Activated naive CD4-positive, alpha-beta T cell treated with anti-CD3 and anti-CD28 coated beads, Interleukin-2, amount 10 ng/mL, durations not matched to agents 7 days and 5 days (primary cell): ENCODE measurements around the gene SCAPER.
"Not testable (repeated sequence)": the region's sequence is repeated elsewhere in the genome, so short reads cannot be mapped to it uniquely, and the experiment has no call there.

Source experiments
- CTCF ChIA-PET: fragments of 350-600 bp; sonication (Branson Sonifier 250); formaldehyde crosslinking; loops from one replicate; lab custom pipeline; 2021; ENCODE audit warnings: antibody characterized with exemption; lab: Charles Lee
- DNase-seq: peaks from one replicate; pipeline ENCODE4 v3.0.0-alpha.2; 2020
- H3K27ac Mint-ChIP-seq: one replicate; pipeline ENCODE4 v1.8.0; 2021; ENCODE audit warnings: mild to moderate bottlenecking, moderate library complexity, mixed read lengths
- H3K27me3 Mint-ChIP-seq: one replicate; pipeline ENCODE4 v1.8.0; 2021; ENCODE audit warnings: mild to moderate bottlenecking, mixed read lengths
- H3K36me3 Mint-ChIP-seq: one replicate; pipeline ENCODE4 v1.8.0; 2021; ENCODE audit warnings: mixed read lengths
- H3K4me1 Mint-ChIP-seq: one replicate; pipeline ENCODE4 v1.8.0; 2021; ENCODE audit warnings: mixed read lengths
- H3K4me3 Mint-ChIP-seq: one replicate; pipeline ENCODE4 v1.8.0; 2021; ENCODE audit warnings: mild to moderate bottlenecking, moderate library complexity, mixed read lengths
- H3K9me3 Mint-ChIP-seq: one replicate; pipeline ENCODE4 v1.8.0; 2021; ENCODE audit warnings: mixed read lengths

The SCAPER gene

DNA sequence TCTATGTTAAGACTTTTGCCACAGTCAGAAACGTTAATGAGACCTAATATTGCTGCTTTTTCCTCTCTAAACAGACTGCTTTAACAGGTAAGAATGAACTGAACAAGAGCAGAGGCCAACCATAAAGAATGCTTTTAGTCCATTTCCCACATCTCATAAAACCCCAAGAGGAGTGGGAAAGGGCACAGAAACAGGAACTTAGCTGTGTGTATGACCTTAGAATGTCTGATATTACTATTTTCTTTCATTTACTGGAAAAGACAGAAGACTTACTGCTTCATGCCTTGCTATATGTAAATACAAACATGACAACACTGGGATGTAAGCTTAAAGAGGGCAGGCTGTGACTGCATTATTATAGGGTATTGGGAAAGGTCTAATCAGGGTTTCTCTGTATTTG, 453.6 kb downstream of the SCAPER start:
- DNase-seq = no peak
- H3K4me3 Mint-ChIP-seq = no peak overlapping the region
- CTCF ChIA-PET = interaction anchor here (0.7 kb wide), 1 partner anchor 124 kb away, joined by 3 read pairs; no protein-coding TSS in a partner anchor

GRCh38 chr15:76449455-76449854, 455.7 kb downstream of the SCAPER start:
- no peaks in the 10 kb centered on the region for H3K9me3 Mint-ChIP-seq
- H3K27ac Mint-ChIP-seq = no peak overlapping the region
- CTCF ChIA-PET = interaction anchor here (0.6 kb wide), 1 partner anchor 418 kb away, joined by 3 read pairs; no protein-coding TSS in a partner anchor
- no peak overlapping the region for H3K4me3 Mint-ChIP-seq
- no peaks in the 10 kb centered on the region for H3K4me1 Mint-ChIP-seq
- no peaks in the 10 kb centered on the region for H3K27me3 Mint-ChIP-seq
- DNase-seq = no peak
- H3K36me3 Mint-ChIP-seq = no peaks in the 10 kb centered on the region

More for the DNA sequence above, 453.6 kb downstream of the SCAPER start:
- H3K27ac Mint-ChIP-seq = no peak overlapping the region
- H3K9me3 Mint-ChIP-seq = no peaks in the 10 kb centered on the region
- H3K36me3 Mint-ChIP-seq = no peaks in the 10 kb centered on the region
- no peaks in the 10 kb centered on the region for H3K27me3 Mint-ChIP-seq
- no peaks in the 10 kb centered on the region for H3K4me1 Mint-ChIP-seq

DNA sequence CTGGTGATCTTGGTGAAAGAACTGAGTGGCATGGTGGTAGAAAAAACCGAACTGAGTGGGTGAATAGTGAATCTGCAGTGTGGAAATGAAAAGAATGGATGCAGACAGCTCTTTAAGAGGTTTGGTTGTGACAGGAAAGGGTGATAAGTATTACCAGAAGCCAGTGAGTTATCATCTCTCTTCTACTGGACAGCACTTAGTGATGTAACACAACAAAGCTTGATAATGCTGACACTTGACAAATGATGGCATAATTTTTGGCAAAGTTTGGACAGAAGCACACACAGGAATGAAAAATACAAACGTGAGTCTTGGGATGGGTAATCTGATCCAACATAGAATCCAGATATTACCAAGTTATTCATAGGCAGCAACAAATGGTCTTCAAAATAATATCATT, 456.4 kb downstream of the SCAPER start:
- CTCF ChIA-PET = no interaction called here
- H3K27me3 Mint-ChIP-seq = no peaks in the 10 kb centered on the region
- no peak for DNase-seq
- H3K36me3 Mint-ChIP-seq = no peaks in the 10 kb centered on the region
- no peaks in the 10 kb centered on the region for H3K4me1 Mint-ChIP-seq
- no peaks in the 10 kb centered on the region for H3K9me3 Mint-ChIP-seq
- H3K4me3 Mint-ChIP-seq = no peak overlapping the region
- H3K27ac Mint-ChIP-seq = no peak overlapping the region

- CTCF ChIA-PET = no interaction called here
- no peak overlapping the region for H3K4me3 Mint-ChIP-seq
- H3K27ac Mint-ChIP-seq = no peak overlapping the region
- no peaks in the 10 kb centered on the region for H3K9me3 Mint-ChIP-seq
- no peaks in the 10 kb centered on the region for H3K4me1 Mint-ChIP-seq
- no peak for DNase-seq
- H3K27me3 Mint-ChIP-seq = no peaks in the 10 kb centered on the region
- no peaks in the 10 kb centered on the region for H3K36me3 Mint-ChIP-seq
These were observed 457.3 kb downstream of the SCAPER start for GRCh38 chr15:76447728-76448441.

- H3K9me3 Mint-ChIP-seq = no peaks in the 10 kb centered on the region
These were observed 464.7 kb downstream of the SCAPER start for GRCh38 chr15:76440441-76440840.

DNA sequence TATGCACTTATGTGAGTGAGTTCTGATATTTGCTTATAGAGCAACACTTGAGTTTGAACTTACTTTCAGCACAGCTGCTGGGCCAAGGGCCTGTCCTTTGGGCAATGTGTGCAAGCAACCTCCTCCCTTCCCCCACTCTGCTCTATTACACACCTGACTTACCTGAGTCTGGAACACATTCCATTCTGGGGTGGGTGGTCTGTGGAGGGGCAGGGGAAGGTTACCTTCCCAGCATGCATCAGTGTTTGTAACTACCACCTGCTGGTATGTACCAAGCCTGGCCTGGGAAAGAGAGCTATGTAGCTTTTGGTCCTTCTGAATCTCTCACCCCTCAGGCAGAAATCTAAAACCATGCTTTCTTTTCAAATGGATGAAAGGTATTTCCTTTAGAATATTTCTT, 465.6 kb downstream of the SCAPER start:
- no peaks in the 10 kb centered on the region for H3K36me3 Mint-ChIP-seq
- H3K27me3 Mint-ChIP-seq = no peaks in the 10 kb centered on the region
- H3K4me1 Mint-ChIP-seq = no peaks in the 10 kb centered on the region
- CTCF ChIA-PET = no interaction called here
- H3K4me3 Mint-ChIP-seq = no peak overlapping the region
- H3K27ac Mint-ChIP-seq = no peak overlapping the region
- no peak for DNase-seq
- H3K9me3 Mint-ChIP-seq = no peaks in the 10 kb centered on the region

More at GRCh38 chr15:76440441-76440840, 464.7 kb downstream of the SCAPER start:
- Mint-ChIP-seq H3K27me3 (no peaks in the 10 kb centered on the region), H3K4me3 (no peak overlapping the region), H3K4me1 (no peaks in the 10 kb centered on the region), H3K27ac (no peak overlapping the region), H3K36me3 (no peaks in the 10 kb centered on the region)
- DNase-seq = no peak
- CTCF ChIA-PET = no interaction called here

- Mint-ChIP-seq H3K36me3 (peaks cover 5% of the 10 kb centered on the region), H3K9me3 (no peaks in the 10 kb centered on the region), H3K4me3 (no peak overlapping the region), H3K27me3 (no peaks in the 10 kb centered on the region), H3K4me1 (no peaks in the 10 kb centered on the region), H3K27ac (no peak overlapping the region)
- CTCF ChIA-PET = interaction anchor here (0.6 kb wide), 1 partner anchor 48 kb away, joined by 3 read pairs; no protein-coding TSS in a partner anchor
- DNase-seq = no peak
These were observed 471.2 kb downstream of the SCAPER start for GRCh38 chr15:76433798-76434400.

DNA sequence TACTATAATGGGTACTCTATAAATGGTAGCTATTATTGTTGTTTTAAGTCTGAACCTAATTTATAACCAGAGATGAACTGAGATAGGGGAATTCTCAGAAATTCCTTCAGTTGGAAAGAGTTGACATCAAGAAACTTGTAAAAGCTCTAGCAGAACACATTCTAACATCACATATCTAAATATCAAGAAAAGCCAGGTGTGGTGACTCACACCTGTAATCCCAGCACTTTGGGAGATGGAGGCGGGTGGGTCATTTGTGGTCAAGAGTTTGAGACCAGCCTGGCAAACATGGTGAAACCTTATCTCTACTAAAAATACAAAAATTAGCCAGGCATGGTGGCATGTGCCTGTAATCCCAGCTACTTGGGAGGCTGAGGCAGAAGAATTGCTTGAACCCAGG, 472.1 kb downstream of the SCAPER start:
- H3K27me3 Mint-ChIP-seq, DNase-seq, H3K9me3 Mint-ChIP-seq, H3K36me3 Mint-ChIP-seq, H3K4me1 Mint-ChIP-seq, CTCF ChIA-PET, H3K27ac Mint-ChIP-seq, H3K4me3 Mint-ChIP-seq: not testable (repeated sequence)

GRCh38 chr15:76432604-76433003, 472.5 kb downstream of the SCAPER start:
- Mint-ChIP-seq H3K4me1 (no peaks in the 10 kb centered on the region), H3K4me3 (no peak overlapping the region), H3K36me3 (peaks cover 5% of the 10 kb centered on the region), H3K9me3 (no peaks in the 10 kb centered on the region), H3K27ac (no peak overlapping the region), H3K27me3 (no peaks in the 10 kb centered on the region)
- DNase-seq = no peak
- CTCF ChIA-PET = no interaction called here

GRCh38 chr15:76431971-76432370, 473.2 kb downstream of the SCAPER start:
- Mint-ChIP-seq H3K36me3 (peaks cover 5% of the 10 kb centered on the region), H3K4me1 (no peaks in the 10 kb centered on the region), H3K27me3 (no peaks in the 10 kb centered on the region), H3K4me3 (no peak overlapping the region), H3K9me3 (no peaks in the 10 kb centered on the region), H3K27ac (no peak overlapping the region)
- DNase-seq = no peak
- CTCF ChIA-PET = no interaction called here

GRCh38 chr15:76430711-76431110, 474.4 kb downstream of the SCAPER start:
- CTCF ChIA-PET, H3K36me3 Mint-ChIP-seq, H3K9me3 Mint-ChIP-seq, H3K27ac Mint-ChIP-seq, H3K27me3 Mint-ChIP-seq, H3K4me3 Mint-ChIP-seq, H3K4me1 Mint-ChIP-seq, DNase-seq: not testable (repeated sequence)

DNA sequence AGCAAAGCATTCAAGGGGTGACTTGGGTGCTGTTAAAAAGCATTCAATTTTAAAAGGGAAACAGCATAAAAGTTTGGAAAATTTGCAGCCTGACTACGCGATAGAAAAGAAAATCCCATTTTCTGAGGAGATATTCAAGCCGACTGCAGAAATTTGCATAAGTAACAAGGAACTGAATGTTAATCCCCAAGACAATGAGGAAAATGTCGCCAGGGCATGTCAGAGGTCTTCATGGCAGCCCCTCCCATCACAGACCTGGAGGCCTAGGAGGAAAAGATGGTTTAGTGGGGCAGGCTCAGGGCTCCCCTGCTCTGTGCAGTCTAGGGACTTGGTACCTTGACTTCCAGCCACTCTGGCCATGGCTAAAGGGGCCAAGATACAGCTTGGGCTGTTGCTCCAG, 475.5 kb downstream of the SCAPER start:
- CTCF ChIA-PET = no interaction called here
- Mint-ChIP-seq H3K4me1 (no peaks in the 10 kb centered on the region), H3K27ac (no peak overlapping the region), H3K27me3 (no peaks in the 10 kb centered on the region), H3K36me3 (peaks cover 7% of the 10 kb centered on the region), H3K9me3 (peaks cover 3% of the 10 kb centered on the region), H3K4me3 (no peak overlapping the region)
- no peak for DNase-seq

GRCh38 chr15:76426941-76427340, 478.2 kb downstream of the SCAPER start:
- Mint-ChIP-seq H3K27me3 (no peaks in the 10 kb centered on the region), H3K4me3 (no peak overlapping the region), H3K36me3 (peaks cover 7% of the 10 kb centered on the region), H3K27ac (no peak overlapping the region), H3K9me3 (peaks cover 3% of the 10 kb centered on the region), H3K4me1 (no peaks in the 10 kb centered on the region)
- no peak for DNase-seq
- CTCF ChIA-PET = no interaction called here

- Mint-ChIP-seq H3K4me1 (no peaks in the 10 kb centered on the region), H3K27ac (no peak overlapping the region)
- no peak for DNase-seq
These were observed 486.6 kb downstream of the SCAPER start for GRCh38 chr15:76418352-76419140.

More at GRCh38 chr15:76418352-76419140, 486.6 kb downstream of the SCAPER start:
- Mint-ChIP-seq H3K4me3 (no peak overlapping the region), H3K9me3 (no peaks in the 10 kb centered on the region), H3K36me3 (no peaks in the 10 kb centered on the region), H3K27me3 (no peaks in the 10 kb centered on the region)
- CTCF ChIA-PET = no interaction called here
